Measurements from ENCODE around the gene IKZF2.

The IKZF2 gene

DNA sequence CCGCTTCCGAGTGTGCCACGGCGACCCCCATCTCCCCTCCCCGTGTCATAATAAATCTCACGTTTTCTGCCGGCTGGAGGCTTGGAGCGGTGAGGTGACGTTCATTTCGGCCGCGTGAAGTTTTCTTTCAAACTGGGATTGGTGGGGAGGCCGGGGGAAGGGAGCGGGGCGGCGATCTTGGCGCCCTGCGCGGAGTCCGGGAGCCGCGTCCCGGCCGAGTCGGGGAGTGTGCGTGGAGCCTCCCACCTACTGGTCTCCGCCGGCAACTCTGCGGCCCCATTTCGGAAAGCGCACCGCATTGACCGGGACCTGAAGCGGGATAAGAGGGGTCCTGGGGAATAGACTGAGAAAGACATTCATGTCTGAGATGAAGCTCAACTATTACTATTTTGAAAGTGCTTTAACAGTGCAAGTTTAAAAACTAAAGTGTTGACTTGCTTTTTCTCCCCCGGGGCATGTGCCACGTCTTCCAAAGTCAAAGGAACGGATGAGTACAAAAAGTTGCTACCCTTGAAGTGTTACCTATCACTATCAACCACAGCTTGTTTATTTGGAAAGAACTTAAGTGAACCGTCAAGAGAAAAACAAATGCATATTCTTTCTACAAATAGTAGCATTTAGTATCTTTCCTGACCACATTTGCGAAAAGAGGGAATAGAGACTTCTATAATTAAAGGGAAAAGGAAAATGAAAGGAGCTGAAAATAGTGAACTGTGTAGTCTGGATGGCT, 818 bp upstream of the IKZF2 start:
- peak; percentile 87 for DNase-seq

DNA sequence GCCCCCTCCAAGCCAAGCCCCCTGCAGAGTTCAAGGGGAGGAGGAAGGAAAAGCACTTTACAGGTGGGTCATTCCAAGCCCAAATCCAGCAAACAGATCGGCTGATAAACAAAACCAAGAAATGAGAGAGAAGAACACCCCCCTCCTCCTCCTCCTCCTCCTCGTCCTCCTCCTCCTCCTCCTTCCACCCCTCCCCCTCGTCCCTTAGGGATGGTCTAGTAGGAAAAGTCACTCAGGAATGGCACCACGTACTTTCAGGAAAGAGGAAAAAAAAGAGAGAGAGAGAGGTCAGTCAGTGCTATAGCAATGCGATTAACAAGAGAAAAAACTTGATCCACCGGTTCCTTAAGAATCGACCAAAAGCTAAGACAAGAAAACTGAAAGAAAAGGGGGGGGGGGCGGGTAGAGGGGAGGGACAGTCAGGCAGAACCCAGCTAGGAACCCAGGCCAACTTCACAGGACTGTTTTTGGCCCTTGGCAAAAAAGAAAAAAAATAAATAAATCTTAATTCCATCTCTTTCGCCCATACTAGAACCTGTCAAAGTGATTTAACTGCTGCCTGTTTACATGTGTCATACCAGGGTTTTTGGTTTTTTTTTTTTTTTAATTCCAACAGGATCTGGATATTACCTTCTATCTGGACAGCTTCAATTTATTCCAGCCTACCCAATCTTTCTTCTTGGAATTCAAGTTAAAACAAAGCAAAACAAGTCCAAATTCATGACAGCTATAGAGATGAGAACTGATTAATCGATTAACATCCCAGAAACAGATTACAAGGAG, 906 bp downstream of the IKZF2 start:
- DNase-seq: peak; percentile 72

DNA sequence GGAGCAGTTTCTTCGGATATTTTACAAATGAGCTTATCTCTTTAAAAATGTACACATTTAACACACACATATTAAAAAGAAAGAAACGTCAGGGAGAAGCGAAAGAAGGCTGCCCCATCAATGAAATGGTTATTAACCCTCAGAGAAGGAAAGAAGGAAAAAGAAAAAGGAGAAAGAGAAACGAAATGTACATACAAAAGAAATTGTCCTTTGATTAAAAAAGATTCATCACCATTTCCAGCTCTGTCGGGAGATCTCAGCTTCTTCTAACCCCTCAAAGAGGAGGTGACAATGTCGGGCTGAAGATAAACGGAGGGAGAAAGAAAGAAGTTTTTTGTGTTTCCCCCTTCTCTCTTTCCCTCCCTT, 1.5 kb downstream of the IKZF2 start:
- DNase-seq: no peak

DNA sequence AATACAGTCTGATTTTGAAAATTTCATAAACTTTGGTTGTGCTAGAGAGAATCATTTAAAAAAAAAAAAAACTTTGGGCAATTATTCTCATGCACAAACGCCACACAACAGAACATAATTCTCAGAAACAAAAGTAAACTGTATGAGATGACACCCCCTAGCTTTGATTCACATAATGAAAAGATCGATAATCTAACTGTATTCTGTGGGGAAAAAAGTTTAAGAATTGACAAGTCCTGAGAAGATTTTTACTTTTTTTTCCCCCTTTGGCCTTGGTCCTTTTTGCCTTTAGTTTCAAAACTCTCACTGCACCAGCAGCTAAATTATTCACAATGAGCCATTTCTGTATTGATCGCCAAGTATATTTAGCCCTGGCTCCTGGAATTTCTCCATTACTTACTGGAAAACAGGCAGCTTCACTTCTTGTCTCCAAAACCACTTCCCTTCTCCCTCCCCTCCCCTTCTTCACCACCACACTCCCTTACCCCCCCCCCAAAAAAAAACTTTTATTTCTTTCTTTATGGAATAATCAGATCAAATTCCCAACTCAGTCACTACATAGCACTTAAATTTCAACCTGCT, 2.0 kb downstream of the IKZF2 start:
- DNase-seq: no peak

DNA sequence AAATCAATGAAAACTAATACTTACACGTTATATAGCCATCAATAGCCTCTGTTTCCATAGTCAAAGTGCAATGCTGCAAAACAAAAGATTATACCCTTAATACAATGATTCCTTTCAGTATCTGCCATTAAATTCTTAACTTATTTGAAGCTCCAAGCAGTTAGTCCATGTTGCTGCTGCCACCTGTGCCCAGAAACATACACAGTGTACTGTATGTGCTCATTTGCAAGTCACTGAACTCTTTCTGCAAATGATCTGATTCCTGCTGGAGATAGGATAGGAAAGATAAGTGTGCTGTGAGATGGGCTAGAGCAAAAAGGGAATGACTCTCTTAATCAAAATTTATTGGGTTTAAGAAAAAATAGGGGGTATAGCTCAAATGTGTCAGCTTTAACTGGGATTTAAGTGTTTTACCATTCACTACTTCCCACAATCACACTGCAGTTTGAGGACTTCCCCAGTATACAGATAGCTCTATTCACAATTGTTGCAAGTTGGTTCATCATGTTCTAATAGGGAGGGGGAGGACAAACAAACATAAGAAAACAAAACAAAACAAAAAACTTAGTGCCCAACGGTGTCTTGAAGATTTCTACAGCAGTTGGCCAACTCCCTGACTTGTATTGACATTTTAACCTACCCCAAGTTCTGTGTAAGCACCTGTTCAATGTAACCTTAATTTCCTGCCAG, 2.7 kb downstream of the IKZF2 start:
- DNase-seq: no peak

DNA sequence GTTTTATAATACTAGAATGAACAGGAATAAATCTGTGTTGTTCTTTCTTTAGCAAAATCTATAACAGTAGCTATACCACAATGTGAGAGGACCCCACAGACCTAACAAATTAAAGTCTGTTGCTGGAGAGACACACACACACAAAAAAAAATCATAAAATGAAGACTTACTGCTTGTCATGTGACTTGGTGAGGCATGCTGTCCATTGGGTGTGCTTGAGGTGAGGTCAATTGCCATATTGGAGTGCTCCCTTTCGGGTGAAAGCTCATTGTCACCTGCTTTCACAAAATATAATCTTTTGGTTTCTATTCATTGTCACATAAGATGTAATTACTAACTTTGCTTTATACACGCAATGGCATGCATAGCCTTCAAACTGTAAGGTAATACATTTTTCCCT, 3.9 kb downstream of the IKZF2 start:
- DNase-seq: no peak

DNA sequence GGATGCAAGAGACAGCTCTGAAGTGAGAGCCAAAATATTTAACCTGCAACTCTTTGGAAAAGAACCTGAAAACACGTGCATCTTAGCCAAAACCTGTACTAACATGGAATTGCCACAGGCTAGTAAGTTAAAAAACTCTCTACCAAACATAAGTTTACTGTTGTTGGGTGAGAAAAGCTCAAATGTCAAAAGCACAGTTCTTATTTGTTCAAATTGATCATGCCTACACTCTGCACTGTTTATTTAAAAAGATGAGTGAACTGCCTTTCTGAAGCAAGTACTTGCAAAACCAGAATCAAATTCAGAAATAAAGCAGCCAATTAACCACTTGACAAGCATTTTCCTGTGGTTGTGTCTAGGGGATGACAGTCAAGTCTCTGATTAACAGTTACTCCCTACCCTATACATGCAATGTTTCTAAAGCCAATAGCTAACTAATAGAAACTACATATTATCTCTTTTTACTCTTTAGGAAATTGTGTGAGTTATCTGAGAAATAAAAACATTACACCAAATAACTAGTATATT, 5.6 kb downstream of the IKZF2 start:
- DNase-seq: no peak

DNA sequence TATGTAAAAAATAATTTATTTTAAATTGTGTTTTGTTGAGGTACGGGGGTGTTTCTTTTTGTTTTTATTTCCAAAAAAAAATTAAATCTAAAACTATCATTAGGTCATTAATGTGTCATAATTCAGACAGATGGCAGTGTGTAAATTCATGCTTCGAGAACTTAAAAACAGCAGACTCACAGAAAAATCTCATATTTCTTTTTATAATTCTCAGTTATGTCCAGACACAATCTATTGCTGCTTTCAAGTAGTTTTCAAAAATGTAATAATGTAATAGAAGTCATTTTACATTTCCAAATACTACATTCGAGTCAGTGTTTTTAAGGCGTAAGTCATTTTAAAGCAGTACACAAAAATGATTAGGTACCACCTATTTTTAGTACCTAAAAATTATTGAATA, 14.3 kb downstream of the IKZF2 start:
- DNase-seq: no peak

DNA sequence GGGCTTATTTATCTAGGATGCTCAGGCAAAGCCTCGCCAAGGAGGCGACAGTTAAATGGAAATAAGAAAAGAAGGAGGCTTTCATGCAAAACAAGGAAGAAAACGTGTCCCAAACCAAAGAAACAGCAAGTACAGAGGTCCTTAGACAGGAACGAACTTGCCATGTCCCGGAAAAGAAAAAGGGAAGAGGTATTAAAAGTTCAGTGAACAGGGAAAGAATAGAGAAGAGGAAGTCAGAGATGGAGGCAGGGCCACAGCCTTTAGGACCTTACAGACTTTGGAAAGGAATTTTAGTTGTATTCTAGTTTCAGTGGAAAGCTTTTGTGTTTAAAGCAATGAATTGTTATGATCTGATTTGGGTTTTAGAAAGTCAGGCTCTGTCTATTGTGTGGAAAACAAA, 22.1 kb downstream of the IKZF2 start:
- no peak for DNase-seq

DNA sequence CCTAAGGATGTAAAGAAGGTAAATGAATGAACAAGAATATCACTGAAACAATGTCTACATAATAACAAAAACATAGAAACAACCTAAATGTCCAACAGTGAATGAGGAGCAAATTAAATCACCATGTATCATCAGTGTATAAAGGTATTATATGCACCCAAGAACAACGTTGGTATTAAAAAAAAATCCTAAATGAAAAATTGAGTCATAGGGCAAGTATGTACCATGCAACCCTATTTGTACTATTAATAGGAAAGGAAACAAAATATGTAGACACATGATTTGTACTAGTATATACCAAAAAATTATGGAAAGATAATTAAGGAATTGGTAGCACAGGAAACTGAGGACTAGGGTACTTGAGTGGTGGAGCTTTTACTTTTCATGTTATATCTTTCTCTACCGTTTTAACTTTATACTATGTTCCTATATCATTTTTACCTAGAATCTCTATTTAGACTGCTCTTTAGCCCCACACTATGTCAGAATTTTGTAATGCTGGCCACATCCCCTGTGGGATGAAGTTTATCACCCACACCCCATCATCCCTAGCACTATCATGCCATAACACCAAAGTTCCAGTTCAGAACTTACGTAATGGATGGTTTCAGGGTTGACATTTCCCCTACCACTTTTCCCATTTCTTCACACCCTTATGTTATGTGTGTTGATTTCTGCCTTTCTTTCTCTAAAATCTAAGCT, 25.6 kb downstream of the IKZF2 start:
- DNase-seq: no peak

DNA sequence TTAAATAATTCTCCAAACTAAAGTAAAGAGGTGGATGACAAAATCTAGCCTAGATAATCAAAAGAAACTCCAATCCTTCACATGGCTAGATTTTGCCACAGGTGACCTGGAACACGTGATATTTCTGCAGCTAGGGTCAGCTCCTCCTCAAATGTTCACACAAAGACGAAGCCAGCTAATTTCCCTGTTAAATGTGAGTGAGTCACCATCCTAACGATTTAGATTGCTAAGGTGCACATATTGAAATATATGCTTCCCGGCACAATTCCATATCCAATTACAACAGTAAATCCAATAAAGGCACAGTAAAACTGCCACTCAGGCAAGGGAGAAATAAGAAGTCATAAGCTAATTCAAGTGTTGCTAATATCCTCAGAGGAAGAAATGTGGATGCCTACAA, 28.7 kb downstream of the IKZF2 start:
- no peak for DNase-seq

DNA sequence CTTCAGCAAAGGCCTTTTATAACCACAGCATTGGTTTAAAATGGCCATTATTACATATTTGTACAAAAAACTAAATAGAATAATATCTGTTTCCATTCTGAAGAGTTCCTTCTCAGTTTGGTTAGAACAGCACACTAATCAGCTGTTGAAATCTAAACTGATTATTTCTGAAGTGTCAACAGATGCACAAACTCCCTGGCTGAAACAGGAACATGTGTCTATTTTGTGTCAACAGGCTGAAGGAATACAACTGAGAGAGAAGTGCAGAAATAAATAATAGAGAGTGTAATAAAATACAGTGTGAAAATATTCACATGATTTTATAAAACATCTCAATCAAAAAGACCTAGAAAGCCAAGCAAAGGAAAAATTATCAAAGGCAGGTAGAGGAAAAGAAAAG, 29.7 kb downstream of the IKZF2 start:
- no peak for DNase-seq

DNA sequence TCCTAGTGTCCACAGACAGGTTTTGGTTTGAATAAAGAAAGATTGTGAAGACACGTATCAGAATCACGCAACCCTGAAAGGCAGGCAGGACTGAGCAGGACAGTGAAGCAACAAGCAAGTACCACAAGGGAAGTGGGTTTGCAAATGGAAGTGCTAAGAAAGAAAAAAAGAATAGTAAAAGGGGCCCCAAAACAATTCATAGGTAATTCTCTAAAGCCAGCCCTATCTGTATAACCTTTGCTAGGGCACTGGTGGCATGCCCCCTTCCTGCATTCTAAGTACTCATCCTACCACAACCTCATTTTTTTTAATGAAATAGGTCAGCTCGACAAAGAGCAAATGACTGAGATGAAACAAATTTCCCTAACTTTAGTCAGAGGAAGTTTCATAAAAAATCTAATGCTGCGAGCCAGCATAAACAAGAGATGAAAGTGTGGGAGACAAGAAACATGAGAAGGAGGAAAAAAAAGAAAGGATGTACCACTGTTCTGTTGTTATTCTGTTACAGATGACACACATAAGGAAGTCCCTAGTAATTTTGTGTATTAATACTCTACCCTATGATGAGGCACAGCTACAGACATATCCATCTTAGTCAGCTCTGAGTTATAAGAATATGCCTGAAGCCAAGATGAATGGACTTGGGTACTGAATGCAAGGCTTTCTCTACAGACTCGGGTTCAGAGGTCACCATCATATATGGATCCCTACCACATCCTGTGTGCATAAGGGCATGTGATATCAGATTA, 32.2 kb downstream of the IKZF2 start:
- no peak for DNase-seq

DNA sequence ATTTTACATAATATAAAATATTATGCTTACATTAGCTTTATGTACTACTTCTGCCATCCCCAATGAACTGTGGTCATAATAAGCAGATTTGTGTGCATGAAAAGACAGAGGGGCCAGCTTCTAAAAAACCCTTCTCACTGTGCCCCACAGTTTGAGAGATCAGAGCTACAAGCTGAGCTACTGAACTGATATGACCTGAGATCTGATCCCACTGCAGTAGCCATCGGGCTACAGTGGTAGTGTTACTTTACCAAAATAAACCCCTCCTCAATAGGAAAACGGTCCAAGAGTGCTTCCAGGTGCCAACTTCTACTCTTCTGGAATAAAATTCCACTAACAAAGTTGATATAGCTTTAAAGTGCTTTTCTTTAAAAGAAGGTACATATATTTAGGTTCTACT, 43.1 kb downstream of the IKZF2 start:
- no peak for DNase-seq

DNA sequence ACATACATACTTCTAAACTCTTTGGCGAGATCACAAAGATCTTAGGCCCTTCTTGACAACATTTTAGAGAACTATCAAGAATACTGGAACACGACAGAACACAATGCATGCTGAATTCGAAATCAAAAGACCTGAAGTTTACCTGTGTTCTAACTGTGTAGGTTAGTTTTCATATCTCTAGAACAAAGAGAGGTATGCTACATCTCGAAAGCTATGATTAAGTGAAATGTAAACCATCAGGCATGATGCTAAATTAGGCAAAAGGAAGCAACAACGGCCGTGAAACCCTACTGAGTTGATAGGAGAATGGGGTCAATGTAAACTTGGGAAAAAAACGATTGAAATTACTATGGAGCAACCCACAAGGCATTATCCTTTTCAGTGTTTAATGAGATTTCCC, 43.7 kb downstream of the IKZF2 start:
- no peak for DNase-seq

DNA sequence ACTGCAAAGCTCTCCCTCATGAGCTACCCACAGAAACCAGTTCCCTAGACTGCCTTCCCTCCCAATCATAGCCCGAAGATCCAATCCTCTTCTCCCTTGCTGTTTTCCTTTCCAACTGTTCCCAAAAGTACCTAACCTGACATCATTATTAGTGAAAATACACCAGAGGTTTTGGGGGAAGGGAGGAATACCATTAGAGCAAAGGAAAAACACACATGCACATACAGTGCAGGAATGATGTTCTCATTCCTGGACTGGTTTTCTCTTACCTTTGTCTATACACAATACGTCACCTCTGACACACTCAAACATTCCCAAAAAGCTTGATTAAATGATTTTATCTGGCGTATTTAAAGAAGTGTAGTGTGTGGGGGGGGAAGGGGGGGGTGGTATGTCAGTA, 46.2 kb downstream of the IKZF2 start:
- DNase-seq: no peak

DNA sequence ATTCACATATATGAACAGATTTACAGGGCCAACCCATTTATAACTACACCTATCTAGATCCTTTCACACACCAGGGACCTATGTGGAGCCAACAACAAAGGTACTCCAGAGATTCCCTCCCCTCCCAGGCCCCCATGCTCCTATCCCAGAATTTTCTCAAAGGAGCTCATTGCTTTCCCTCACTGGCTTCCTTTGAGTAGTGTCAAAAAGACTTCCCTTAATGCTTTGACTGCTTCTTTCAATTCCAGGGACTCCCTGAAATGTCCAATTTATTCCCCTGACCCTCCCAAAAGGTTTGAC, 46.6 kb downstream of the IKZF2 start:
- no peak for DNase-seq

DNA sequence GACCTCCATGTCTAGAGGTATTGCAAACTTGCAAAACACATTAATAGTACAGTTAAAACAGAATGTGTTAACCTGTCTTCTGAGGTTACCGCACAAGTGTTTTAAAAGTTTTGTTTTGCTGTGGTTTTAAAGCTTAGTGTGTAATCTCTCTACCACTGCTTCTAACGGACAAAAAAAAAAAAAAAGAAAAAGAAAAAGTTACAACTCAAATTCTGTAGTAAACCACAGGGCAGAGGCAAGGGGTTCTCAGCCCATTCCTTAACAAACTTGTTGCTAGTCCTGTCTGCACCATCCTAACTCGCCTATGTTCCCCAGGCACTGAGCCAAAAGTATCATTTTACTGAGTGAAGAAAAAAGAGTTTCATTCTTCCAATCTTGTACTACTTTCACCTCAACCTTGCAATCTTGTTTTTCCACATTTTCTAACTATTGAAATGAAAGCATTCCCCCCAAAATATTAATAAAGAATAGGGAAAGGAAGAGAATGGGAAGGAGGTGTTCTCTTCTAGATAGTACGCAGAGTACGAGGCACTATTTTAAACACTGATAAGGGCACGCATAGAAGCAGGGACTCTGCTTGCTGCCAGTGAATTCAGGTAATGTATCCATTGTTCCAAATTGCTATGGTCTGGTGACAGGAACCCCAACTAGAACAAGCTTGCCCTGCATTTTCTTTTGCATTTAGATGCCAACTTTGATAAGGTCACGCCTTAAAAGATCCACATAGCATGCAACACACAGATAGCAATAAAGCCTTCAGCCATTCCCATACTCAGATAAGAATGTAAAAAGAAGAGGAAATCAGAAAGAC, 47.1 kb downstream of the IKZF2 start:
- no peak for DNase-seq

DNA sequence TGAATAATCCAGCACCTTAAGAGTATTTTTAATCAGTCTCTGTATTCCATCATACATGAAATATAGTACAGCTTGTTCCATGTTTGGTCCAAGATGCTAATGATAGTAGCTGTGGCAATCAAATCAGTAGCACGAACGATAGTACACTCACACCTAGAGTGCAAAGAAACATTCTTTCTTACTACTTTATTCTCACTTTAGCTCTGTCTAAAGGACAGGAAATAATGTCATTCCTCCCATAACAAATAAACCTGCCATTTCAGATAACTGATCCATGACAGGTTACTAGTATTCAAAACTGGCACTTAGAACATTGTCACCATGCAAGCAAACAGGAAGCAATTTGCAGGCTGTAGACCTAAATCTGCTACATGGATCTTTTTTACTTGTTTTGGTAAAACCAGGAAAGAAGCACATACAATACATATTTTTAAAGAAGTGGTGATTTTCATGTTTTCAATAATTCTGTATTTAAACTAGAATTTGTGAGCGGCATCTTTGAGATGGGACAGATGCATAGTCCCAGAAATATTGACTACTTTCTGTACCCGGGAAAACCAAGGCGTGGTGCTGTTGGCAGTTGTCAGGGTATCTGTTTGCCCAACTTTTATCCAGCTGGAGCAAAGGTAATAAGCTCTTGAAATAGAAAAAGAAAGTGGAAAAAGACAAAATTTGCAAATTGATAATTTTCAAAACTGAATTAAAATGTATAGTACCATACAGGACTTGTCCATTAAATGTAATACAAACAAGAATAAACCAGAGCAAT, 49.5 kb downstream of the IKZF2 start:
- DNase-seq: no peak

DNA sequence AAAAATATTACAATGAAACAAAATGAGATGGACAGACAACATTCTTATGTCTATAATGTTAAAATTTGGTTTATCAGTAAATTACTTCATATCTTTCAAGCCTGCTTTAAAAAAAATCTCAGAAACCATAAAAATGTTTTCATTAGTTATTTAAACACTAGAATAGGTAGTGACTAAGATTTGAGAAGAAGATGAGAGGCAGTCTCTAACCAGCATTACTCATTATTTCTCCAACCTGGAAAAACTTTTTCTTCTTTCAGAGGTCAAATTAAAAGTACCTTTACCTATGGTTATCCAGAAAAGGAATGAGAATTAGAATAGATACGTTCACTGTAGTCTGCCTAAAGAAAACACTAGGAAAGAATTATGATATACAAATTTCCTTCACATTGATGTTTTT, 50.3 kb downstream of the IKZF2 start:
- DNase-seq: no peak

DNA sequence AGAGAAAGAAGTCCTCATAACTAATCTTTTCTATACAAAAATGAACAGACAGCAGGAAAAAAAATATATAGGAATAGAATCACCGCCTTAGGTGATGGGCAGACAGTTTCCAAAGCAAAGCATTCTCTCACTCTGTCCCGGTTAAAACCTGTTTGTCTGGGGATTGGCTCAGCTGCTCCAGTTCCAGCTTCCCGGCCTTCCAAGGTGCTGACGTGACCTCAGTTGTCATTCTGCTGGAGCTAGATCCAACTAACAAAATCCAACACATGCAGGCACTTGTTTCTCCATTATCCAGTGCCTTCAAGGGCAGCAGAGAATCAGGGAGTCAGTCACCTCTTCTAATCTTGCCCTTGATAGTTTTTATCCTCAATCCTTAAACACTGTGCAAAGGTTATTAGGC, 52.8 kb downstream of the IKZF2 start:
- DNase-seq: peak; percentile 61

All from islet precursor cell (in vitro differentiated cells).